Hepatocyte (in vitro differentiated cells): ENCODE results near the gene RHOH. TPM values are rescaled to one million over a fixed set of nuclear protein-coding genes. Genes with fewer than 3 reads are reported as not detected.

Source experiments
- DNase-seq: peaks from one replicate; pipeline ENCODE4 v3.0.0-alpha.2; 2016; ENCODE audit warnings: low spot score
- H2AFZ ChIP-seq: fragments of 200-600 bp; sonication (generic); 2 replicates; pipeline ENCODE4 v1.6.0; 2016; ENCODE audit warnings: antibody characterized with exemption, mild to moderate bottlenecking
- H3K27ac ChIP-seq: fragments of 200-600 bp; sonication (generic); 2 replicates; pipeline ENCODE4 v1.5.1; 2016; ENCODE audit warnings: mild to moderate bottlenecking
- H3K27me3 ChIP-seq: fragments of 200-600 bp; sonication (generic); 2 replicates; pipeline ENCODE4 v1.6.1; 2016
- H3K36me3 ChIP-seq: fragments of 200-600 bp; sonication (generic); replicated peaks from 2 replicates; pipeline ENCODE4 v1.5.1; 2016; ENCODE audit warnings: low read depth; ENCODE audit not compliant: insufficient read depth
- H3K4me1 ChIP-seq: fragments of 200-600 bp; sonication (generic); 2 replicates; pipeline ENCODE4 v1.5.1; 2016; ENCODE audit warnings: mild to moderate bottlenecking, moderate library complexity; ENCODE audit not compliant: insufficient read depth
- H3K4me2 ChIP-seq: fragments of 200-600 bp; sonication (generic); 2 replicates; pipeline ENCODE4 v1.6.0; 2016
- H3K4me3 ChIP-seq: fragments of 200-600 bp; sonication (generic); 2 replicates; pipeline ENCODE4 v1.5.1; 2016; ENCODE audit warnings: mild to moderate bottlenecking
- H3K79me2 ChIP-seq: fragments of 200-600 bp; sonication (generic); 2 replicates; pipeline ENCODE4 v1.6.0; 2017; ENCODE audit warnings: mild to moderate bottlenecking
- H3K9me2 ChIP-seq: fragments of 200-600 bp; sonication (generic); replicated peaks from 2 replicates; pipeline ENCODE4 v1.6.0; 2017; ENCODE audit warnings: mild to moderate bottlenecking; ENCODE audit not compliant: insufficient read depth
- H3K9me3 ChIP-seq: fragments of 200-600 bp; sonication (generic); 2 replicates; pipeline ENCODE4 v1.5.1; 2016; ENCODE audit warnings: low read depth, mild to moderate bottlenecking
- H4K20me1 ChIP-seq: fragments of 200-600 bp; sonication (generic); 2 replicates; pipeline ENCODE4 v1.6.0; 2016; ENCODE audit warnings: mild to moderate bottlenecking; ENCODE audit not compliant: insufficient read depth, poor library complexity, severe bottlenecking
- CTCF ChIP-seq: fragments of 200-600 bp; sonication (generic); IDR thresholded peaks from 2 replicates; pipeline ENCODE4 v1.5.1; 2016; ENCODE audit warnings: antibody characterized with exemption, mild to moderate bottlenecking; ENCODE audit not compliant: poor library complexity
- EZH2 ChIP-seq: fragments of 200-600 bp; sonication (generic); IDR thresholded peaks from 2 replicates; pipeline ENCODE4 v1.6.1; 2016; ENCODE audit warnings: antibody characterized with exemption, mild to moderate bottlenecking, borderline replicate concordance
- EZH2phosphoT487 ChIP-seq: fragments of 200-600 bp; sonication (generic); IDR thresholded peaks from one replicate; pipeline ENCODE4 v1.6.1; 2018; ENCODE audit warnings: antibody characterized with exemption, mild to moderate bottlenecking, low read depth, moderate library complexity; ENCODE audit not compliant: unreplicated experiment, severe bottlenecking
- WGBS: methylation state at CpG from one replicate; pipeline ENCODE4 v1.1.6; 2016; ENCODE audit warnings: low lambda C conversion rate; ENCODE audit errors: missing lambda C conversion rate; 5-methylcytosine and 5-hydroxymethylcytosine counted together
- polyA plus RNA-seq: library from polyadenylated mRNA; unstranded; fragments of >200 nt; fragmentation: Nextera tagmentation; extraction: Ambion mirVana; gene quantifications from 2 replicates; pipeline ENCODE4 v1.2.1, GENCODE V29; 2016
- total RNA-seq: library from RNA; depleted of rRNA; stranded (reverse); fragments of >200 nt; gene quantifications from 2 replicates; pipeline ENCODE4 v1.2.3, GENCODE V29; 2014

RHOH gene
- total and polyA plus RNA-seq, 2 experiments from 2014 or later: not detected

- Histone ChIP-seq H3K9me2 (no peaks in the 10 kb centered on the region), H3K36me3 (no peaks in the 10 kb centered on the region), H3K27me3 (no peaks in the 10 kb centered on the region), H3K9me3 (no peaks in the 10 kb centered on the region), H3K79me2 (no peaks in the 10 kb centered on the region), H3K4me3 (no peak overlapping the region), H3K4me1 (no peaks in the 10 kb centered on the region), H3K4me2 (no peak overlapping the region), H4K20me1 (no peaks in the 10 kb centered on the region), H3K27ac (no peak overlapping the region), H2AFZ (no peak overlapping the region)
- peak; percentile 30 for DNase-seq
- 81% methylated on average over 10 of the region's 10 CpGs for WGBS
- TF ChIP-seq CTCF (no peak), EZH2phosphoT487 (no peak), EZH2 (no peak)
Observed at GRCh38 chr4:40283413-40283812, 86.6 kb downstream of the RHOH start.

- TF ChIP-seq EZH2 (no peak), CTCF (no peak), EZH2phosphoT487 (no peak)
- Histone ChIP-seq H3K4me3 (no peak overlapping the region), H4K20me1 (no peaks in the 10 kb centered on the region), H3K9me2 (no peaks in the 10 kb centered on the region), H3K9me3 (no peaks in the 10 kb centered on the region), H3K4me1 (no peaks in the 10 kb centered on the region), H3K4me2 (no peak overlapping the region), H3K36me3 (no peaks in the 10 kb centered on the region), H3K79me2 (no peaks in the 10 kb centered on the region), H3K27ac (no peak overlapping the region), H2AFZ (no peak overlapping the region), H3K27me3 (no peaks in the 10 kb centered on the region)
- DNase-seq: no peak
- WGBS: 85% methylated on average over 10 of the region's 10 CpGs
Observed at GRCh38 chr4:40283968-40284367, 87.1 kb downstream of the RHOH start.

GRCh38 chr4:40285692-40286091, 88.9 kb downstream of the RHOH start:
- H3K36me3 ChIP-seq: no peaks in the 10 kb centered on the region
- TF ChIP-seq EZH2: no peak
- TF ChIP-seq CTCF: no peak
- H3K27ac ChIP-seq: no peak overlapping the region
- H3K79me2 ChIP-seq: no peaks in the 10 kb centered on the region
- no peak overlapping the region for H2AFZ ChIP-seq
- H3K4me1 ChIP-seq: no peaks in the 10 kb centered on the region
- no peaks in the 10 kb centered on the region for H3K9me2 ChIP-seq
- no peaks in the 10 kb centered on the region for H3K9me3 ChIP-seq
- no peaks in the 10 kb centered on the region for H3K27me3 ChIP-seq
- no peaks in the 10 kb centered on the region for H4K20me1 ChIP-seq
- no peak for DNase-seq
- no peak overlapping the region for H3K4me2 ChIP-seq
- H3K4me3 ChIP-seq: no peak overlapping the region
- 78% methylated on average over 5 of the region's 5 CpGs for WGBS

- TF ChIP-seq EZH2: no peak
- no peak for TF ChIP-seq EZH2phosphoT487
- no peak for TF ChIP-seq CTCF
- Histone ChIP-seq H3K9me2 (no peaks in the 10 kb centered on the region), H4K20me1 (no peaks in the 10 kb centered on the region), H3K4me3 (no peak overlapping the region), H3K36me3 (no peaks in the 10 kb centered on the region), H3K27me3 (no peaks in the 10 kb centered on the region), H3K27ac (no peak overlapping the region), H3K4me1 (no peaks in the 10 kb centered on the region), H2AFZ (no peak overlapping the region), H3K79me2 (no peaks in the 10 kb centered on the region), H3K9me3 (no peaks in the 10 kb centered on the region), H3K4me2 (no peak overlapping the region)
- DNase-seq: no peak
- WGBS: 90% methylated on average over 8 of the region's 8 CpGs
Observed at GRCh38 chr4:40288566-40288965, 91.7 kb downstream of the RHOH start.
